ENCODE results near the gene FAM98C.
"Not testable (repeated sequence)": the region's sequence is repeated elsewhere in the genome, so short reads cannot be mapped to it uniquely, and the experiment has no call there.

DNA sequence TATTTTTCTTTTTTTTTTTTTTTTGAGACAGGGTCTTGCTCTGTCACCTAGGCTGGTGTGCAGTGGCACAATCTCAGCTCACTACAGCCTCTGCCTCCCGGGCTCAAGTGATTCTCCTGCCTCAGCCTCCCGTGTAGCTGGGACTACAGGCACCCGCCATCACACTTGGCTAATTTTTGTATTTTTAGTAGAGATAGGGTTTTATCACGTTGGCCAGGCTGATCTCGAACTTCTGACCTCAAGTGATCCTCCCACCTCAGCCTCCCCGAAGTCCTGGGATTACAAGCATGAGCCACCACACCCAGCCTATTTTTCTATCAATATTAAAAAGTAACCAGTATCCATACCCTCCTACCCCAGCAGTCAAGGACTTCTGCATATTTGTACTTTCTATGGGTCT lies 7.5 kb downstream of the FAM98C start:
- TF ChIP-seq, protein P1, sequence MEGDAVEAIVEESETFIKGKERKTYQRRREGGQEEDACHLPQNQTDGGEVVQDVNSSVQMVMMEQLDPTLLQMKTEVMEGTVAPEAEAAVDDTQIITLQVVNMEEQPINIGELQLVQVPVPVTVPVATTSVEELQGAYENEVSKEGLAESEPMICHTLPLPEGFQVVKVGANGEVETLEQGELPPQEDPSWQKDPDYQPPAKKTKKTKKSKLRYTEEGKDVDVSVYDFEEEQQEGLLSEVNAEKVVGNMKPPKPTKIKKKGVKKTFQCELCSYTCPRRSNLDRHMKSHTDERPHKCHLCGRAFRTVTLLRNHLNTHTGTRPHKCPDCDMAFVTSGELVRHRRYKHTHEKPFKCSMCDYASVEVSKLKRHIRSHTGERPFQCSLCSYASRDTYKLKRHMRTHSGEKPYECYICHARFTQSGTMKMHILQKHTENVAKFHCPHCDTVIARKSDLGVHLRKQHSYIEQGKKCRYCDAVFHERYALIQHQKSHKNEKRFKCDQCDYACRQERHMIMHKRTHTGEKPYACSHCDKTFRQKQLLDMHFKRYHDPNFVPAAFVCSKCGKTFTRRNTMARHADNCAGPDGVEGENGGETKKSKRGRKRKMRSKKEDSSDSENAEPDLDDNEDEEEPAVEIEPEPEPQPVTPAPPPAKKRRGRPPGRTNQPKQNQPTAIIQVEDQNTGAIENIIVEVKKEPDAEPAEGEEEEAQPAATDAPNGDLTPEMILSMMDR (IDR thresholded peaks at IDR 0.05; ENCODE audit: borderline replicate concordance, extremely low read depth, low read length, poor library complexity, severe bottlenecking): not testable (repeated sequence)
- TF ChIP-seq EZH2 (IDR thresholded peaks at IDR 0.05; ENCODE audit: borderline replicate concordance, low read depth, low read length, severe bottlenecking): not testable (repeated sequence)
